OCI-LY7 (cell line): ENCODE data around the gene LY6G5C. TPM values are rescaled to one million over a fixed set of nuclear protein-coding genes. Genes with fewer than 3 reads are reported as not detected.

Experiments
- BruUV-seq: library from RNA; stranded (reverse); fragments of 400-500 nt; replicated peaks from 2 replicates; lab custom pipeline; 2021; lab: Mats Ljungman, UMichigan
- CTCF ChIA-PET: fragments of 300-600 bp; sonication (Branson Sonifier 250); formaldehyde crosslinking; loops from one replicate; lab custom pipeline; 2022; ENCODE audit warnings: antibody characterized with exemption; ENCODE audit not compliant: unreplicated experiment; lab: Charles Lee
- POLR2A ChIA-PET: fragments of 300-600 bp; sonication (Branson Sonifier 250); formaldehyde crosslinking; loops from one replicate; lab custom pipeline; 2022; ENCODE audit warnings: antibody characterized with exemption; lab: Charles Lee
- DNase-seq: peaks from one replicate; pipeline ENCODE4 v3.0.0-alpha.2; 2015; ENCODE audit warnings: low spot score
- H2AFZ ChIP-seq: fragments of 200-600 bp; sonication (generic), shearing (Covaris generic); 2 replicates; pipeline ENCODE4 v1.6.1; 2014; ENCODE audit warnings: mild to moderate bottlenecking, antibody characterized with exemption, low read length, moderate library complexity
- H3K27ac ChIP-seq: fragments of 200-600 bp; sonication (generic); 2 replicates; pipeline ENCODE4 v1.5.1; 2014; ENCODE audit warnings: mixed run types, low read depth, mild to moderate bottlenecking, moderate library complexity, low read length, inconsistent platforms; ENCODE audit not compliant: poor library complexity, severe bottlenecking
- H3K36me3 ChIP-seq: fragments of 200-600 bp; sonication (generic); 2 replicates; pipeline ENCODE4 v1.6.1; 2014; ENCODE audit warnings: mild to moderate bottlenecking, antibody characterized with exemption, low read length, moderate library complexity, mixed read lengths; ENCODE audit not compliant: insufficient read depth
- H3K4me1 ChIP-seq: fragments of 200-600 bp; sonication (generic); 2 replicates; pipeline ENCODE4 v1.5.1; 2014; ENCODE audit warnings: mild to moderate bottlenecking, low read length; ENCODE audit not compliant: insufficient read depth, poor library complexity, severe bottlenecking
- H3K4me2 ChIP-seq: fragments of 200-600 bp; sonication (generic); 2 replicates; pipeline ENCODE4 v1.6.1; 2014; ENCODE audit warnings: mild to moderate bottlenecking, low read length
- H3K4me3 ChIP-seq: fragments of 200-600 bp; sonication (generic); 2 replicates; pipeline ENCODE4 v1.5.1; 2014; ENCODE audit warnings: mild to moderate bottlenecking, low read depth, low read length; ENCODE audit not compliant: poor library complexity, severe bottlenecking
- H3K79me2 ChIP-seq: fragments of 200-600 bp; sonication (generic); 2 replicates; pipeline ENCODE4 v1.6.1; 2016; ENCODE audit warnings: low read depth, mild to moderate bottlenecking, low read length, moderate library complexity, mixed read lengths; ENCODE audit not compliant: insufficient read depth
- H3K9me2 ChIP-seq: fragments of 200-600 bp; sonication (generic); 2 replicates; pipeline ENCODE4 v1.6.1; 2016; ENCODE audit warnings: mild to moderate bottlenecking, low read length, mixed read lengths; ENCODE audit not compliant: insufficient read depth
- H3K9me3 ChIP-seq: fragments of 200-600 bp; sonication (generic); 2 replicates; pipeline ENCODE4 v1.6.1; 2014; ENCODE audit warnings: mild to moderate bottlenecking, mixed run types, low read length, mixed read lengths
- H4K20me1 ChIP-seq: fragments of 200-600 bp; sonication (generic); 2 replicates; pipeline ENCODE4 v1.6.1; 2014; ENCODE audit warnings: mild to moderate bottlenecking, antibody characterized with exemption, low read length, moderate library complexity, mixed read lengths; ENCODE audit not compliant: insufficient read depth
- CTCF ChIP-seq: fragments of 200-600 bp; sonication (generic); conservative IDR thresholded peaks from 2 replicates; pipeline ENCODE4 v1.5.1; 2014; ENCODE audit warnings: mild to moderate bottlenecking, antibody characterized with exemption, low read length, moderate library complexity, mixed read lengths
- EZH2phosphoT487 ChIP-seq: fragments of 200-600 bp; sonication (generic); IDR thresholded peaks from 2 replicates; pipeline ENCODE4 v1.6.1; 2018; ENCODE audit warnings: low read depth, borderline replicate concordance, mild to moderate bottlenecking, mixed run types, antibody characterized with exemption, low read length, moderate library complexity, mixed read lengths
- intact Hi-C: fragments of 100-400 bp; cut with micrococcal nuclease; formaldehyde crosslinking; loops from one replicate; pipeline ENCODE4 v1.10.0; 2022; ENCODE audit not compliant: unreplicated experiment
- total RNA-seq, 2 experiments: library from RNA; depleted of rRNA in 1 of 2; stranded (reverse); fragments of >200 nt in 1 of 2; shearing (Covaris generic) in 1 of 2; gene quantifications; 2 replicates each; pipeline ENCODE4 v1.2.3, GENCODE V29; 2014 to 2022

The LY6G5C gene
- total RNA-seq, 2 experiments from 2014 or later = 1.8 to 3.5 TPM

- no peak overlapping the region for H2AFZ ChIP-seq
- H3K4me2 ChIP-seq = no peak overlapping the region
- no TSS peak for BruUV-seq
- peaks cover 100% of the 10 kb centered on the region for H3K36me3 ChIP-seq
- H3K4me3 ChIP-seq = no peak overlapping the region
- no peaks in the 10 kb centered on the region for H3K9me2 ChIP-seq
- POLR2A ChIA-PET = no interaction called here
- no peaks in the 10 kb centered on the region for H3K79me2 ChIP-seq
- no peak overlapping the region for H3K27ac ChIP-seq
- CTCF ChIA-PET = no interaction called here
- peaks cover 3% of the 10 kb centered on the region for H3K4me1 ChIP-seq
- TF ChIP-seq CTCF (no peak), EZH2phosphoT487 (no peak)
- intact Hi-C loops = no loop called here
- DNase-seq = no peak
- H3K9me3 ChIP-seq = no peaks in the 10 kb centered on the region
- no peaks in the 10 kb centered on the region; the same call in 1 of the 2 replicates for H4K20me1 ChIP-seq
Observed at GRCh38 chr6:31632279-31632946, 48.5 kb downstream of the LY6G5C start.

- H3K9me2 ChIP-seq = no peaks in the 10 kb centered on the region
- no peak for TF ChIP-seq EZH2phosphoT487
- intact Hi-C loops = no loop called here
- no peak overlapping the region for H2AFZ ChIP-seq
- ChIA-PET CTCF (no interaction called here), POLR2A (no interaction called here)
- no peak overlapping the region for H3K4me3 ChIP-seq
- no peaks in the 10 kb centered on the region; the same call in 1 of the 2 replicates for H4K20me1 ChIP-seq
- H3K27ac ChIP-seq = no peak overlapping the region
- H3K36me3 ChIP-seq = peaks cover 100% of the 10 kb centered on the region
- BruUV-seq = TSS peak; percentile 44
- H3K79me2 ChIP-seq = no peaks in the 10 kb centered on the region
- no peak overlapping the region for H3K4me2 ChIP-seq
- H3K9me3 ChIP-seq = no peaks in the 10 kb centered on the region
- H3K4me1 ChIP-seq = no peaks in the 10 kb centered on the region
- no peak for DNase-seq
Observed at GRCh38 chr6:31631681-31632278, 49.1 kb downstream of the LY6G5C start.

GRCh38 chr6:31631209-31631608, 49.7 kb downstream of the LY6G5C start:
- peaks cover 5% of the 10 kb centered on the region; the same call in 1 of the 2 replicates for H3K79me2 ChIP-seq
- POLR2A ChIA-PET = no interaction called here
- BruUV-seq = no TSS peak
- H3K4me1 ChIP-seq = no peaks in the 10 kb centered on the region
- DNase-seq = no peak
- CTCF ChIA-PET = no interaction called here
- H3K4me2 ChIP-seq = no peak overlapping the region
- intact Hi-C loops = no loop called here
- H3K27ac ChIP-seq = no peak overlapping the region
- peaks cover 100% of the 10 kb centered on the region for H3K36me3 ChIP-seq
- no peak overlapping the region for H2AFZ ChIP-seq
- no peak overlapping the region for H3K4me3 ChIP-seq
- no peaks in the 10 kb centered on the region; the same call in 1 of the 2 replicates for H4K20me1 ChIP-seq
- TF ChIP-seq EZH2phosphoT487 = no peak
- no peak for TF ChIP-seq CTCF
- no peaks in the 10 kb centered on the region for H3K9me2 ChIP-seq
- no peaks in the 10 kb centered on the region for H3K9me3 ChIP-seq
